HUES48 (cell line): ENCODE results near the gene SMYD3.
"Not testable (repeated sequence)": the region's sequence is repeated elsewhere in the genome, so short reads cannot be mapped to it uniquely, and the experiment has no call there.

Experiments used
- H3K27ac ChIP-seq: one replicate; pipeline ENCODE4 v1.7.0; 2013; ENCODE audit warnings: low read depth, low read length, inconsistent platforms
- H3K27me3 ChIP-seq: 2 replicates; pipeline ENCODE4 v1.6.1; 2013; ENCODE audit warnings: mild to moderate bottlenecking, low read length; ENCODE audit not compliant: control insufficient read depth, insufficient read depth
- H3K36me3 ChIP-seq: 2 replicates; pipeline ENCODE4 v1.6.1; 2013; ENCODE audit warnings: low read length; ENCODE audit not compliant: control insufficient read depth, insufficient read depth
- H3K4me1 ChIP-seq: 2 replicates; pipeline ENCODE4 v1.6.1; 2013; ENCODE audit warnings: mild to moderate bottlenecking, low read length; ENCODE audit not compliant: control insufficient read depth, insufficient read depth
- H3K4me3 ChIP-seq: 2 replicates; pipeline ENCODE4 v1.5.1; 2013; ENCODE audit warnings: mild to moderate bottlenecking, low read depth, low read length
- H3K9ac ChIP-seq: 2 replicates; pipeline ENCODE4 v1.6.1; 2013; ENCODE audit warnings: mild to moderate bottlenecking, low read depth, low read length, moderate library complexity
- H3K9me3 ChIP-seq: 2 replicates; pipeline ENCODE4 v1.6.1; 2013; ENCODE audit warnings: low read length; ENCODE audit not compliant: control insufficient read depth, insufficient read depth

Gene SMYD3

DNA sequence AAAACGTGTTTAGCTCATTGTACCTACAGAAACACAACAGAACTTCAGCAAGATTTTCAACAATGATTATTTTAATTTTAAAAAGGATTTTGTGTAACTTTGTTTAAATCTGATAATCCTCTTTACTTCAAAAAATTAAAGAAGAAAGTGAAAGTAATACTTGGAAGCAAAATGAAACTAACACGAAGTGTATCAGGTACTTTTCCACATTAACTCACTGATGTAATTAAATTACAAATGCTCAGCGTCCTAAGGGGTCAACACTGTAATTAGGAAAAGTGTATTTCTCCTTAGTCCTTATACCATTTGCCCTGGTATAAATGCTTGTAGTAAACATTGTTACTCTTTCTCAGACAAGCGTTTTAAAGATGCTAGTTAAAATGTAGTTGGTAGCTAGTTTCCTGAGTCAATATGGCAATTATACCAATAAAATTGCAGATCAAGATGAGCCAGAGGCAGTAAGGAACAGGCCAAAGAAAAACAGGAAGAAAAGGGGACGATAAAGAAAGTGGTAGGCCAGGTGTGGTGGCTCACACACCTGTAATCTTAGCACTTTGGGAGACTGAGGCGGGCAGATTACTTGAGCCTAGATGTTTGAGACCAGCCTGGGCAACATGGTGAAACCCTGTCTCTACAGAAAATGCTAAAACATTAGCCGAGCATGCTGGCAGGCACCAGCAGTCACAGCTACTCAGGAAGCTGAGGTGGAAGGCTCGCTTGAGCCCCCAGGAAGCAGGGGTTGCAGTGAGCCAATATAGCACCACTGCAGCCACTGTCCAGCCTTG is 553.0 kb downstream of the SMYD3 start:
- Histone ChIP-seq H3K4me1 (no peaks in the 10 kb centered on the region), H3K4me3 (no peak overlapping the region), H3K27ac (no peak overlapping the region), H3K27me3 (no peaks in the 10 kb centered on the region), H3K9me3 (no peaks in the 10 kb centered on the region), H3K36me3 (no peaks in the 10 kb centered on the region), H3K9ac (no peak overlapping the region)

- Histone ChIP-seq H3K4me3 (no peak overlapping the region), H3K9me3 (no peaks in the 10 kb centered on the region), H3K9ac (no peak overlapping the region), H3K36me3 (no peaks in the 10 kb centered on the region), H3K4me1 (no peaks in the 10 kb centered on the region), H3K27ac (no peak overlapping the region), H3K27me3 (no peaks in the 10 kb centered on the region)
These were observed 554.6 kb downstream of the SMYD3 start for GRCh38 chr1:245952383-245953026.

GRCh38 chr1:245948786-245949185 is 558.3 kb downstream of the SMYD3 start:
- H3K27ac ChIP-seq: no peak overlapping the region
- no peaks in the 10 kb centered on the region for H3K4me1 ChIP-seq
- no peaks in the 10 kb centered on the region for H3K27me3 ChIP-seq
- no peak overlapping the region for H3K4me3 ChIP-seq
- no peak overlapping the region for H3K9ac ChIP-seq
- H3K36me3 ChIP-seq: no peaks in the 10 kb centered on the region
- H3K9me3 ChIP-seq: no peaks in the 10 kb centered on the region

DNA sequence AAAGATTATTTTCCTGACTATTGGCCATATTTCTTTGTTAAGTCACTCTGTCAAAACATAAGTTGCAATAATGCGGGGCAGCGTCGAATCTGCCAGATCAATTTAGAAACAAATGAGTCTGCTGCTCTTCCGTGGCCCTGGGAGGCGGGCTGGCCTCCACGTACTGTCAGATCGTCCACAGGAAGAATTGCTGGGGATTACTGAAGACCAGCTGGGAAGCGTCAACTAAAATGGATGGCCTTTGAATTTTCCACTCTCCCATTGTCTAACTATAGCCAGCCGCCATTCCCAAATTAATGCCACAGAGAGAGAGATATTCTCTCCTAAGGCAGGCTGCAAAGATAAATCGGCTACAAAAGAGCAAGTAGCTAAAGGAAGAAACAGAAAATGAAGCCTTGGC is 560.2 kb downstream of the SMYD3 start:
- Histone ChIP-seq H3K4me1 (no peaks in the 10 kb centered on the region), H3K27ac (no peak overlapping the region), H3K4me3 (no peak overlapping the region), H3K36me3 (no peaks in the 10 kb centered on the region), H3K9me3 (no peaks in the 10 kb centered on the region), H3K27me3 (no peaks in the 10 kb centered on the region), H3K9ac (no peak overlapping the region)

- H3K27me3 ChIP-seq, H3K36me3 ChIP-seq, H3K4me1 ChIP-seq, H3K27ac ChIP-seq, H3K9me3 ChIP-seq, H3K9ac ChIP-seq, H3K4me3 ChIP-seq: not testable (repeated sequence)
These were observed 561.9 kb downstream of the SMYD3 start for GRCh38 chr1:245945136-245945535.

- Histone ChIP-seq H3K9ac (no peak overlapping the region), H3K27ac (no peak overlapping the region), H3K9me3 (no peaks in the 10 kb centered on the region), H3K4me3 (no peak overlapping the region), H3K27me3 (no peaks in the 10 kb centered on the region), H3K4me1 (no peaks in the 10 kb centered on the region), H3K36me3 (no peaks in the 10 kb centered on the region)
These were observed 564.2 kb downstream of the SMYD3 start for GRCh38 chr1:245942856-245943255.

DNA sequence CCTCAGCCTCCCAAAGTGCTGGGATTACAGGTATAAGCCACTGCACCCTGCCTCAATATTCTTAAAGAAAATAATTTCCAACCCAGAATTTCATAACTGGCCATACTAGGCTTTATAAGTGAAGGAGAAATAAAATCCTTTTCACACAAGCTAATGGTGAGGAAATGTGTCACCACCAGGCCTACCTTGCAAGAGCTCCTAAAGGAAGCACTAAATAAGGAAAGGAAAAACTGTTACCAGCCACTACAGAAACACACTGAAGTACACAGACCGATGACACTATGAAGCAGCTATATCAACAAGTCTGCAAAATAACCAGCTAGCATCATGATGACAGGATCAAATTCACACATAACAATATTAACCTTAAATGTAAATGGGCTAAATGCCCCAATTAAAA is 565.3 kb downstream of the SMYD3 start:
- not testable (repeated sequence) for H3K27ac ChIP-seq, H3K27me3 ChIP-seq, H3K36me3 ChIP-seq, H3K4me1 ChIP-seq, H3K4me3 ChIP-seq, H3K9me3 ChIP-seq, H3K9ac ChIP-seq

DNA sequence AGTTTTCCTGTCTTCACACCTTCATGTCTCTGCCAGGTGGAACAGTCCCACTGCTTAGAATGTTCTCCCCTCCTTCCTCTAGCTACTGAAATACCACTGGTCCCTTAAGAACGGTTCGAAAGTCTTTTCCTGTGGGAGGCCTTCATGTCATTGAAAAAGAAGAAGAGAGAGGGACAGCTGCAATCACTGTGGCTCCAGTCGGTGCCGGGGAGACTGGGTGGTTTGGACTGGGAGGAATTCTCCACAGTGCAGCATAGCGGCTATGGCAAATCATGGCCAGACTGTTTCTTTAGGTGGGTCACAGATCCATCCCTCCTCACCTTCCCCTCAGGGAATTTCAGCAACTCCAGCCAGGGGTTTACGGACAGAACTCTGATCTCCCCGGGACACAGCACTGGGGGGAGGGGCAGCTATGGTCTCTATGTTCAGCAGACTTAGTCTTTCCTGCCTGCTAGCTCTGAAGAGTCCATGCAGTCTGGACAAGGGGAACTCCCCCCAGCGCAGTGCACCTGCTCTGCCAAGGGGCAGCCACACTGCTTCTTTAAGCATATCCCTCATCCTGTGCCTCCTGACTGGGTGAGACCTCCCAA is 567.2 kb downstream of the SMYD3 start:
- Histone ChIP-seq H3K4me3 (no peak overlapping the region), H3K4me1 (peaks cover 2% of the 10 kb centered on the region), H3K9me3 (no peaks in the 10 kb centered on the region), H3K27me3 (no peaks in the 10 kb centered on the region), H3K36me3 (no peaks in the 10 kb centered on the region), H3K27ac (no peak overlapping the region), H3K9ac (no peak overlapping the region)

DNA sequence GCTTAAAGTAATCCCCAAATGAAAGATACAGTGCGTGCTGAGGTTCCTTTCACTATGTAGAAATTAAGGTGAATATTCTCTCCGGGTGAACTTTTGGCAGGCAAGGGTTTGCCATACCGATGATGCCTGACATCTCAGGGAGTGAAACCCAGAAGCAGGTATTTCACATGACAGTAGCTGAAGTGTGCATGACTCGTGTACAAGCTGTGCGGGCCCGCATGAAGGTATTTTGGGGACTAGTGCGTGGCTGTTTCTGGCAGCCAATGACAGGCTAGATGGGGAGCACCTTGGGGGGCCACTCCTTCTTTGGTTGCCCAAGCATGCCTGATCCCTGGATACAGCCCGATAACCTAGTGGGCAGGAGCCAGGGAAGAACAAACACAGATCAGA is 569.0 kb downstream of the SMYD3 start:
- H3K27ac ChIP-seq: no peak overlapping the region
- H3K4me3 ChIP-seq: no peak overlapping the region
- H3K4me1 ChIP-seq: peaks cover 16% of the 10 kb centered on the region
- no peaks in the 10 kb centered on the region for H3K9me3 ChIP-seq
- no peaks in the 10 kb centered on the region for H3K27me3 ChIP-seq
- no peak overlapping the region for H3K9ac ChIP-seq
- H3K36me3 ChIP-seq: no peaks in the 10 kb centered on the region

GRCh38 chr1:245937316-245938045 is 569.6 kb downstream of the SMYD3 start:
- Histone ChIP-seq H3K4me1 (peaks cover 16% of the 10 kb centered on the region), H3K9ac (no peak overlapping the region), H3K9me3 (no peaks in the 10 kb centered on the region), H3K27me3 (no peaks in the 10 kb centered on the region), H3K4me3 (no peak overlapping the region), H3K36me3 (no peaks in the 10 kb centered on the region), H3K27ac (no peak overlapping the region)

- Histone ChIP-seq H3K4me1 (peaks cover 16% of the 10 kb centered on the region), H3K27ac (no peak overlapping the region), H3K4me3 (no peak overlapping the region), H3K27me3 (no peaks in the 10 kb centered on the region), H3K36me3 (no peaks in the 10 kb centered on the region), H3K9me3 (no peaks in the 10 kb centered on the region), H3K9ac (no peak overlapping the region)
These were observed 572.7 kb downstream of the SMYD3 start for GRCh38 chr1:245934409-245934808.
